Liver (tissue), 3 donors: ENCODE data around the gene ATP2C1.

Experiments
- CTCF ChIP-seq: fragments of 150-350 bp; IDR thresholded peaks from 2 replicates; pipeline ENCODE4 v1.5.1; 2017; ENCODE audit warnings: improper control_type of control experiment, low read depth, low read length; ENCODE audit not compliant: missing input control
- EGR1 ChIP-seq, 2 donors: IDR thresholded peaks; 2 replicates each; pipeline ENCODE4 v1.6.1; 2016 to 2018; ENCODE audit warnings: antibody characterized with exemption in 2 of 2, low read depth in 2 of 2
- JUND ChIP-seq, 2 donors: IDR thresholded peaks; 2 replicates each; pipeline ENCODE4 v1.6.1; 2016; ENCODE audit warnings: antibody characterized with exemption in 2 of 2
- donor health status: healthy.
- donor health status: healthy.

- TF ChIP-seq CTCF (no peak), JUND (IDR thresholded peaks at IDR 0.05) (no peak), EGR1 (IDR thresholded peaks at IDR 0.05; ENCODE audit: low read depth in 2 of 2) (no peak)
Observed at GRCh38 chr3:130933801-130934345, 40.0 kb downstream of the ATP2C1 start.
